GM12874 (cell line): ENCODE measurements around the gene ARIH1.

Experiments used
- CTCF ChIP-seq: IDR thresholded peaks from 2 replicates; pipeline ENCODE4 v1.5.1; 2011; ENCODE audit warnings: low read depth, mild to moderate bottlenecking, control low read depth, low read length, moderate library complexity; ENCODE audit not compliant: insufficient read depth

ARIH1 gene

DNA sequence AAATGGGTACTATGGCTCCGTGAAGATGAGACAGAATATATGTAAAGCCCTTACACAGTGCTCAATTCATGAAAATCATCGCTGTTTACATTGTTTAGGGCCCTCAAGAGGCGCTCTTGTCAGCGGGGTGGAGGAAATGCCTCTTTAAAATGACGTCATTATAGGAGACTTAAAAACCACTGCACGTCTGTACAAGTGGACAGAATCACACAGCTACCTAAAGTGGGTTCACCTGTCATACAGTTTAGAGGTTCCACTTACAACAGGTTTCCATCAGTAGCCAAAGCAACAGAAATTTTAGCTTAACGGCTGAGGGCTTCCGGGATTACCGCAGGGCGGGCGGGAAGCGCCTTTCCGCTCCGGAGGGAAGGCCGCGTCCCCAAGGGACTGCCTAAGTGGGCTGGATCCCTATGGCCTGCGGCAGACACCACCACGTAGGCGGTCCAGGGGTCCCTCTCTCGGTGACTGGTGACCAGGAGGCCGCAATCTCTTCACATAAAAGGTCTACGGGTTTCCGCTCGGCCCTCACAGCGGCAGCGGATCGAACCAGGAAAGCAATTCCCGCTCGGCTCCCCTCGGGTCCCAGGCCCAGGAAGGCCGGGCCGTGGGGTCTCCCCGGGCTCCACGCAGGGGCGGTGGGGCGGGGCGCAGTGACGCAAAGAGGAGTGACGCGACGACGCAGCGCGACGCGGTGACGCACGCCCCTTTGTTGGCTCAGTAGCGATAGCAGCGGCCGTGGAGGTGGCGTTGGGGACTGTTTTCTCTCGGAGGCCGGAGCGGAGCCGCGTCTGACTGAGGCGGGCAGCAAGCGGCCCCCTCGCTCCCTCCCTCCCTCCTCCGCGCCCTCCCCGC is at the start of gene ARIH1:
TSS of gene ARIH1 (plus strand) at position 717 of the 852 bp plus-strand sequence. CDS start 310 bp downstream, outside the sequence.
- TF ChIP-seq CTCF: peak; percentile 29; the same call in 1 of the 2 replicates

DNA sequence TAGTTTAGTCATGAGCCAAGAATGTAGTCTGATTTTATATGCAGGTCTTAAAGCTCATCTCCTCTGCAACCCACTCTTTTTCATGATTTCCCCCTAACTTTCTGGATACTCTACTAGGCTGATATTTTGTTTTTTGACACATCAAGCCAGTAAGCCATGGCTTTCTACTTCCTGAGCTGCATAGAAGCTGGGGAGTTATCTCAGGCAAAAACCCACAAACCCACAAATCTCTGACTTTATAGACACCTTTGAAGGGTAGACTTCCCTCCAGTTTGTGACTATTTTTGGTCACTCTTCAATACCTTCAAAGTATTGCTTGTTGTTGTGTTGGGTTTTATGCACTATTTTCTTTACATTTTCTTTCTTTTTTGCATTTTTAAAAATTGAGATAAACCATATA is 47.4 kb upstream of the ARIH1 start:
- no peak for TF ChIP-seq CTCF

DNA sequence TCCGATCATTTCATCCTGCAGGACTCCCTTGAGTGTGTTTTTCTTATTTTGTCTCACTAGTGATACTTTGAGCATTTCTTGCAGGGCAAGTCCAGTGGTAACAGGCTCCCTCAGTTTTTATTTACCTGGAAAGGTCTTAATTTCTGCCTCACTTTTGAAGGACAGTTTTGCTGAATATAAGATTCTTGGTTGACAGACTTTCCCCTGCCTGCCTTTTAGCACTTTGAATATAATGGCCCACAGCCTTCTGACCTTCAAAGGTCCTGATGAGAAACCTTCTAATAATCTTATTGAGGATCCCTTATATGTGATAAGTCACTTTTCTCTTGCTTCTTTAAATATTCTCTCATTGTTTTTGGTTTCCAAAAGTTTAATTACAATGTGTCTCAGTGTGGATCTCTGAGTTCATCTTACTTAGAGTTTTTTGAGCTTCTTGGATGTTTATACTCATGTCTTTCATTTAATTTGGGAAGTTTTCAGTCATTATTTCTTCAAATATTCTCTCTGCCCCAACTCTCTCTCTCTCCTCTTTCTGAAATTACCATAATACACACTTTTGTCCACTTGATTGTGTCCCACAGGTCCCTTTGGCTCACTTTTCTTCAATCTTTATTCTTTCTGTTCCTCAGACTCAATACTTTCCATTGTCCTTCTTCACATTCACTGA is 36.3 kb upstream of the ARIH1 start:
- no peak for TF ChIP-seq CTCF

- TF ChIP-seq CTCF: no peak
Observed at GRCh38 chr15:72445426-72445825, 28.7 kb upstream of the ARIH1 start.

GRCh38 chr15:72450805-72451204 is 23.3 kb upstream of the ARIH1 start:
- no peak for TF ChIP-seq CTCF

DNA sequence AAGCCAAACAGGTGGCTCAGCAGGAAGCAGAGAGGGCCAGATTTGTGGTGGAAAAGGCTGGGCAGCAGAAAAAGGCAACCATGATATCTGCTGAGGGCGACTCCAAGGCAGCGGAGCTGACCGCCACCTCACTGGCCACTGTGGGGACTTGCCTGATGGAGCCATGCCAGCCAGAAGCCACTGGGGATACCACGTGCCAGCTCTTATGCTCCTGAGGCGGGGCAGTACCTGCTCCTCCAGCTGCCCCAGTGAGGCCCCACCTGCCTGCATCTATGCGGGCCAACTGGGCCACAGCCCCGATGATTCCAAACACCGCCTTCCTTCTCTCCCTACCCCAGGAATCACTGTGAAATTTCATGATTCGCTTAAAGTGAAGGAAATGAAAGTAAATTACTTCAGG is 22.9 kb upstream of the ARIH1 start:
- TF ChIP-seq CTCF: no peak

DNA sequence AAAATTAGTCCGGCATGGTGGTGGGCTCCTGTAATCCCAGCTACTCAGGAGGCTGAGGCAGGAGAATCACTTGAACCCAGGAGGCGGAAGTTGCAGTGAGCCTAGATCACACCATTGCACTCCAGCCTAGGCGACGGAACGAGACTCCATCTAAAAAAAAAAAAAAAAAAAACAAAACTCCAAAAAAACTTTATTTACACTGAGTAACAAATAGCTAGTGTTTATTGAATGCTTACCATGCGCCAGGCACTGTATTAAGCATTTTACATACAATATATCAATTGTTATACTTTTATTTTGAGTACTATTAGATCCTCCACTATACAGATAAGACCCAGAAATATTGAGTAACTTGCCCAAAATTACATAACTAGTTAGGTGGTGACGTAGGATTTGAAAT is 17.4 kb upstream of the ARIH1 start:
- TF ChIP-seq CTCF: no peak
